NCI-H345 (cell line): Measurements from ENCODE around the gene PTPN1.
"Not testable (repeated sequence)": the region's sequence is repeated elsewhere in the genome, so short reads cannot be mapped to it uniquely, and the experiment has no call there.

Experiments used
- DNase-seq: peaks from one replicate; lab custom pipeline; 2025; lab: John Stamatoyannopoulos, UW

Gene PTPN1

DNA sequence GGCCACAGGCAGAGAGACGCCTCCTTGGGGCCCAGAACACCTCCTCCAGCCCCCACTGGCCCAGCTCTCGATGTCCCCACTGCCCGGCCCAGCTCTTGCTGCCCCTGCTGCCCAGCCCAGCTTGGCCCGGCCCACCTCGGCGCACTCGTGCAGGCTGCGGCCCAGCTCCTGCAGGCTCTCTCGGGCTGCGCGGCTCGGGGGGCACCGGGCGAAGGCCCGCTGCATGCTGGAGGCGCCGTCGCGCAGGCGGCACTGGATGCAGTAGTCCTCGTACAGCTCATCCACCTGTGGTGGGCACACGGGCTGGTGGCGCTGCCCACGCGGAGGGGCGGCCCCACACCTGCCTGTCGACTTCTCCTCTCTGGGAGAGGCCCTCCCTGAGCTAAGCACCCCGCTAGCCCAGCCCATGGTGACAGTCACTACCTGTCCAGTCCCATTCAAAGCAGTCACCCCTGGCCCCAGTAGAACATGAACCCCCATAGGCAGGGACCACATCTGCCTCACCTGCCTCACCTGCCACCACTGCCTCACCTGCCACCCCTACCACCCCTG is 99.3 kb downstream of the PTPN1 start:
- DNase-seq = no peak

DNA sequence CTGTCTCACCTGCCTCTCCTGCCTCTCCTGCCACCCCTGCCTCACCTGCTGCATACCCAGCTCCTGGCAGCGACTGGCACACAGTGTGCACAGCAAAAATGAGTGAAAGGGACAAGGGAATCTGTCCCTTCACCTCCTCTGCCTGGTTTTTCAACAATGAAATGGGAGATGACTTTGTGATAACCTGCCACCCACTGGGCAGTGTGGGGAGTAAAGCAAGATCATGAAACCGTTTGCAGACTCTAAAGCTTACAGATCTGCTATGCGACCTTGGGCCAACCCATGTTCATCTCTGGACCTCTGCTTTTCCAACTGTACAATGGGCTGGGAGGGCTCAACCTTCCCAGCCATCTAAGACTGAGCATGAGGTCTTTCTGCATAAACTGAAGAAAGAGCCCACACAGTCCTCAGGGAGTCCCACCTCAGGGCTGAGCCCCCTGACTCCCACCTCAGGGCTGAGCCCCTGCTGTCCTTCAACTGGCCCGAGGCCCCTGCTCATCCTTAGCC is 100.1 kb downstream of the PTPN1 start:
- no peak for DNase-seq

DNA sequence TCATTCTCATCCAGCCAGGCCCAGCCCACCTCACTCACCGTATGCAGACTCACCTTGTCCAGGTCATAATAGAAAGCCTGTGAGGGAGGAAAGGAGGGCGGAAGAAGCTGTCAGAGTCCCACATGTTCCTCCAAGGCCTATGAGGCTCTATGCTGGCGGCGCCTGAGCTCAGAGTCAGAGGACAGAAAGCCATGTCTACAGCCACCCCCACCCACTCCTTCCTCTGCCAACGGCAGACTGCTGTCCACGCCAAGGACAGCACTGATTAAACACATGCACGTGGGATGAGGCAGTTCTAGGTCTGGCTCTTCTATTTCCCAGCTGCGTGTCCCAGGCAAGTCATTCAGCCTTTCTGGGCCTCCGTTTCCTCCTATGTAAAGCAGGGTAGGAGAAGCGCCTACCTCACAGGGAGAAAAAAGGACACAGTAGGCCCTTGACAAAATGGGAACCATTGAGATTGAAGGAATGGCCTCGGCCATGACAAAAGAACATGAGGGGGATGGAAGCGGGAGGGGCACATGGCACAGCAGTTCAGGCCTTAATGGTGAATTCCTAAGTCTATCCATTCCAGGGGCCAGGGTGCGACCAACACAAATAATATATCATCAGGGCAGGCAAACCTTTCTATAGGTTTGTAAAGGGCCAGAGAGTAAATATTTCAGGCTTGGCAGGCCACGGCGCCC is 101.1 kb downstream of the PTPN1 start:
- DNase-seq = no peak

DNA sequence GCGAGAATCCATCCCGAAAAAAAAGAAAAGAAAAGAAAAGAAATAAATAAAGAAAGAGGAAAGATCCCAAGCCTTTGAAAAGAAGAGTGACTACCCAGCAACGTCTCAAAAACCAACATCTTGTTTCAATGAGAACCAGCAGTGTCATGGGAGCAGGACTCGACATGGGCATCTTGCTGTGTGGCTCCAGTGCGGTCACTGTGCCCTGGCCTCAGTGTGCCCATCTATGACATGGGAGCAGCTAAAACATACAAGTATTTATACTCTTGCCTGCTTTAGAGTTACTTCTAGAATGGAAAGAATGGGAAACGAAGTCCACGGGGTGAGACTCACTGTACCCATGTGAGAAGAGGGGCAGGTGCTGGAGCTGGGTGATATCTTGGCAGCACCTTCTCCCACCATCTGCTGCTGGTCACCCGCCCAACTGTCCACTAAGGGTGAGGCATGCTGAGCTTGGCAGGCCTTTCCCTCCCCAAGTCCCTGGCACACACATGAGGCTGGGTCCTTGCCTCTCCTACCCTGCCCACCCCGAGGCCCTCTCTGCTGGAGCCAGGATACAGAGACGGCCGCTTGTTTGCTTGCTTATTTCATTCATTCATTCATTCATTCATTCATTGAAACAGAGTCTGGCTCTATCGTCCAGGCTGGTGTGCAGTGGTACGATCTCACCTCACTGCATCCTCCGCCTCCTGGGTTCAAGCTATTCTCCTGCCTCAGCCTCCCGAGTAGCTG is 103.4 kb downstream of the PTPN1 start:
- no peak for DNase-seq

DNA sequence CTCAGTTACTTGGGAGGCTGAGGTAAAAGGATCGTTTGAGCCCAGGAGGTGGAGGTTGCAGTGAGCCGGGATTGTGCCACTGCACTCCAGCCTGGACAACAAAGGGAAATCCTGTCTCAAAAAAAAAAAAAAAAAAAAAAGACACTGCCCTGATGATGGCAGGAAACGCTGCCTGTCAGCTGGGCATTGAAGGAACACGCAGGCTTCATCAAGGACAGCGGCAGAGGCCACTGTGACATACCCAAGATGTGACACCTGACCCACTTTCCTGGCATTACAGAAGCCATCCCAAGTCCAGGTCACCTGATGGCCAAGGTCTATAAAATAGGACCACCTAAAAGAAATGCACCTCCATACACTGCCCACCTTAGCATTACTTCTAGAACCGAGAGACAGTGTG is 105.2 kb downstream of the PTPN1 start:
- DNase-seq = no peak

DNA sequence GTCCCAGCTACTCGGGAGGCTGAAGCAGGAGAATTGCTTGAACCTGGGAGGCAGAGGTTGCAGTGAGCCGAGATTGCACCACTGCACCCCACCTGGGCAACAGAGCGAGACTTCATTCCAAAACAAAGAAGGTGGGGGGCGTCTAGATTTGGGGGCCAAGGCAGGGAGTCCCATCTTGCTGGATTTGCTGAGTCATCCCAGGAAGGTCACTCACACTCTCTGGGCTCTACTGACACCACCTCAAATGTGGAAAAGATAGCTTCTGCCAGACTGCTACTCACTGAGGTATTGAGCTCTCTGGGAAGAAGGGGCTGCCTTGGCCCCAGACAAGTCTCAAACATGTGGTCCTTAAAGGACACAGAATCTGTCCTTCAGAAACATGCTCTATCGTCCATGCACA is 106.8 kb downstream of the PTPN1 start:
- no peak for DNase-seq

DNA sequence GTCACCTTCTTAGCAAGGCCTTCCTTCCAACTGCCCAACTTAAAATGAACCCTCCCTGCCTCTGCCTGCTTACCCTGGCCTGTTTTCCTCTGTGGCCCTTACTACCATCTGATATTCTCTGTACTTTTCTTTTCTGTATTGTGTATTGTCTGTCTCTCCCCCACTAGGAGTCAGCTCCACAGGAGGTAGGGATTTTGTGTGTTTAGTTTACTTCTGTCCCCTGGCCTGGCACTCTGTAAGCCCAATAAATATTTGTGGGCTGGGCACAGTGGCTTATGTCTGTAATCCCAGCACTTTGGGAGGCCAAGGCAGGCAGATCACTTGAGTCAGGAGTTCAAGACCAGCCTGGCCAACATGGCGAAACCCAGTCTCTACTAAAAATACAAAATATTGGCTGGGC is 108.4 kb downstream of the PTPN1 start:
- no peak for DNase-seq

DNA sequence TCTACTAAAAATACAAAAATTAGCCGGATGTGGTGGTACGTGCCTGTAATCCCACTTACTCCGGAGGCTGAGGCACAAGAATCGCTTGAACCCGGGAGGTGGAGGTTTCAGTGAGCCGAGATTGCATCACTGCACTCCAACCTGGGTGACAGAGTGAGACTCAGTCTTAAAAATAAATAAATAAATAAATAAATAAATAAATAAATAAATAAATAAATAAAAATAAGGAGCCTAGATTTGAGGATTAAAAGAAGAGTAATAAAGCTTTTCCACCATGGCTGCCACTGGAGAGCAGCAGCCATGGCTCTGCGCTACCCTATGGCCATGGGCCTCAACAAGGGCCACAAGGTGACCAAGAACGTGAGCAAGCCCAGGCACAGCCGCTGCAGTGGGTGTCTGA is 110.3 kb downstream of the PTPN1 start:
- not testable (repeated sequence) for DNase-seq

DNA sequence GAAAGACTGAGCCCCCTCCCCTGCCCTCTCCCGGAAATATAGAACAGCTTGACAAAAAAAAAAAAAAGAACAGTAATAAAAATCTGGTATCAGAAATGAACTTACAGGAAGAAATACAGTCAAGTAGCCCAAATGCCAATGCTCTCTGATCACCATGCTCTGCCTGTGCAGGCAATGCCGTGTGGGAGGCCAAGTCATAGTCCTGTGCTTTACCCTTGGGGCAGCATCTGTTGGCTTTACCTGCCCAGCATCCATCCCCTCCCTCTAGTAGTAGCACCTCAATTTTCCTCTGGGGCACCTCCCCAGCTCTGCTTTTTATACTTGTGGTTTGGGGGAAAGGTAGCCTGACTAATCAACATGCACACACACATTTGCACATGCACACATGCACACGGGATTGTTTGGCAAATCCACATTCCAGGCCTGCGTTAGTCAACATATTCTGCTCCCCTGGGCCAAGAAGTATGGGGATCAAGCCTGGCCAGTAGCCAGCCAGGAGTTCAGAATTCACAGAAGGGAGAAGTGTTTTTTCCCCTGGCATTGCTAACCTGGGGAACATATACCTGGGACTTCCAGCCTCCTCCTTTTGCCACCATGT is 111.0 kb downstream of the PTPN1 start:
- DNase-seq = no peak

DNA sequence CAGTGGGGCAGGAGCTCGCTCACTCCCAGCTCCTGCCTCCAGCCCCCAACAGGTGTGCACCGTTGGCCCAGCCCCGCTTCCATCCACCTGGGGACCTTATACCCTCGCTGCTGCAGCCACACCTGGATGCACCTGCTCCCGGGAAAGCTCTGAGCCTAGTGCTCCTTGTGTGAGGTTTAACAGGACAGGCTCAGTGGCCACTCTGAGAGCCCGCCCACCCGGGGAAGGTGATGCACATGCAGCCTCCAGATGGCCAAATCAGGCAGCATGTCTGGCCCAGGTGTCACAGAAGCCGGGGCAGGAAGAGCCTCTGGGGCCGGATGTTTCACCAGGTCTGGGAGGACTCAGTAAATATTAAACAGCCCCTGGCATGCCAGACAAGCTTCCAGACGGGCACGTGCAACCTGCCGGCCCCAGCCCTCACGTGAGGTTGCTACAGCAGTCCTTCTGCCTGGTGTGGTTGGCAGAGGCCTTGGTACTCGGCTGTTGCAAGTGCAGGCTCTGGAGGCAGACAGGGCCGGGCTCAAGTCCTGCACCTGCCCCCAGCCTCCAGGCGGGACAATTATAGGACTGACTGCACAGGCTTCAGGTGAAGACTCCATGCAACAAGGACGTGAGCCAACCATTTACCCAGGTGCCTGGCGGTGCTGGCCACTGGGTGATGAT is 114.3 kb downstream of the PTPN1 start:
- peak; percentile 78 for DNase-seq

DNA sequence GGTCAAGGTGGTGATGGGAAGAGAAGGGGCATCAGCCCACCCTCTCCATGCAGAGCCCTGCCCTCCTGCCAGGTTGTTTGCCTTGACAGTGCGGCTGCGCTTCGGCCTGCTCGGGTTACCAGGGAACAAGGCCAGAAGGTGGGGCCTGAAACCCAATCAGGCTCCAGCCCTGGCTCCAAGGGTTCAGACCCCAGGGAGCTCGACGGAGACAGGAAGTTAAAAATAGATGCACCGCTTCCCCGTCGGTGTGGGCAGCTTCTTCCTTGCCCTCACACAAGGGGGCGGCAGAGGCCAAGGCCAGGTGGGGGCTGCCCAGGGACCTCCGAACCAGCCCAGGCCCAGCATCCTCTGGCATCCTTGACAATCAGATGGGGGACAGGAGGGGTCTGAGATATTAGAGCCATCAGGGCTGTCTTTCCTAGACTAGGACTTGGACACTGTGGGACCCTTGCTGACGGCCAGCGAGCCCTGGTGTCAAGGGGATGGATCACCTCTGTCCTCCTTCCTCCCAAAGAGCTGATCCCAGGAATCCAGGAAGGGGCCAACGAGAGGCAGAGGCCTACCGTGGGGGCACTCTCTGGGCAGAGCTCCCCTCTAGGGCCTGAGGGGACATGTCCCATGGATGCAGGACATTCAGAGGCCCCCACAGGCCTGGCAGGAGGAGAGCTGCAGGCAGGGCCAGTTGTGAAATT is 115.9 kb downstream of the PTPN1 start:
- peak; percentile 32 for DNase-seq

DNA sequence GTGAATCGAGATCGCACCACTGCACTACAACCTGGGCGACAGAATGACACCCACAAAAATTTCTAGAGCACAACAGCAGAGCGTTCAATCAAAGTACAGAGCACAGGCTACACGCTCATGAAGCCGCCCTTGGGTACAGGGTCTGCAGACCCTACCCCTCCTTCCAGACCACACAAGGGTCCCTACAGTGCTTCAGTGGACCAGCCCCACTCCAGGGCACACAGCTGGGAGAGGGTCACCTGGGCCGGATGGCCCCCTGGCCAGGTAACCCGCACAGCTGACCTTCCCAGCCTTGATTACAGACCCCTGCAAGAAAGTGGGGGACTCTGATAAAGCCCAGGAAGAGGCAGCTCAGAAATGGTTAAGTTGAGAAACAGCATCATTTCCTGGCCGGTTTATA is 117.6 kb downstream of the PTPN1 start:
- no peak for DNase-seq

DNA sequence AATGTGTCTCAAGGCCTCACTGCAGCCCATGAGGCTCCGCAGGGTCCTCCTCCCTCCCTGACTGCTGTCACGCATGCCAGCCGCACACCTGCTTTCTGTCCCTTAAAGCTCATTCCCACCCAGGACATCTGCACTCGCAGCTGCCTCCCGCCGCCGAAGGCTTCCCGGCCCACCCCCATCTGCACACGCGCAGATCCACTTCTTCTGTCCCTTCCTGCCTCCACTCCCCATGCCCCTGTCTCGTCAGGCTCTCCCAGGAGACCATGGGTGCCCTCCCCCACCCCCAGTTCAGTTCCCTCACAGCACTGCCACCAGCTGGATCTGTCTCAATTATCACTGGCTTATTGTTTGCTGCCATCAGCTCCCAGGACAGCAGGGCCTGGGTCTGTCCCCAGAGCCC is 118.1 kb downstream of the PTPN1 start:
- DNase-seq = peak; percentile 72

DNA sequence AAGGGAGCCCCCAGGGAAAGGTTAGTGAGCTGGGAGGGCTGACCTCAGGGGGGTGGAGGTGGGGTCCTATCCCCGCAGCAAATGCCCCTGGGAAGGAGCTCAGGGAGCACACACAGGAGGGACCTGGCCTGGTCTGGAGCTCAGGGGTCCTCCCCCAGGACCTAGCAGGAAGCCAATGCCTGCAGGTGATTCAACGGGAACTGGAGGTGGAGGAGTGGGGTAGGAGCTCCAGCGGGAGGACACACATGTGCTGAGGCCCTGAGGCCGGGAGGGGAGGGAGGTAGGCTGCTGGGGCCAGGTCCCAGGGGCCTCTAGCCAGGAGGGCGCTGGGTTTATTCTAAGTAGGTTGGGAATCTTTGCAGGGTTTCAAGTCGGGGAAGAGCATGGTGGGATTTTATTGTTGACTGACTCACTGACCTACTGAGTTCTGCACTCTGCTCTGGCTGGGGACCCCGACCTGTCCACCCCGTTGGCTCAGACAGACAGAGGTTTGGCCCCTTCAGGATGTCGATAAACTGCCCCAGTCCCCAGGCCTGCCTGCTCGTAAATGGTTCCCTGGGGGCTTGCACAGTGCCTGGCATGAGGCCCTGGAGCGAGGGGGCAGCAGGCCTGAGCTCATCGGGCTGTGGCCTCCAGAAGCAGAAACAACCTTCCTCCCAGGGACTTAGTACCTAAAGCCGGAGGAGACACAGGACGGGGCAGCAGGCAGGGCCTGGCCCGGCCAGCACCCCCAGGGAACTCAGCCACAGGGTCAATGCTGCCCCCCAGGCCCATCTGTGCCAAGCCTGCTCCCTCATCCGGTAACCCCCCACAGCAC is 118.9 kb downstream of the PTPN1 start:
- no peak for DNase-seq

DNA sequence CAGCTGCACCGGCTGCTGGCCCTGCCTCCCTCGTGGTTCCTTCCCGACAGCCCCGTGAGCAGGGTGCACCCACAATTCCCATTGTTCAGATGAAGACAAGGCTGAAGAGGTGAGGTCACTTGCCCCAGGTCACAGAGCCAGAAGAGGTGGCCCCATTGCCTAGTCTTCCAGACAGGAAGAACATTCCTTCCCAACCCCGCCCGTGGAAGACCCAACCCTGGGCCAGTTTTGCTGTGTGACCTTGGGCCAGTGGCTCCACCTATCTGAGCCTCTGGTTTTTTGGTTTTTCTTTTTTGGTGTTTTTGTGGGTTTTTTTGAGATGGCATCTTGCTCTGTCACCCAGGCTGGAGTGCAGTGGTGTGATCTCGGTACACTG is 119.5 kb downstream of the PTPN1 start:
- no peak for DNase-seq

DNA sequence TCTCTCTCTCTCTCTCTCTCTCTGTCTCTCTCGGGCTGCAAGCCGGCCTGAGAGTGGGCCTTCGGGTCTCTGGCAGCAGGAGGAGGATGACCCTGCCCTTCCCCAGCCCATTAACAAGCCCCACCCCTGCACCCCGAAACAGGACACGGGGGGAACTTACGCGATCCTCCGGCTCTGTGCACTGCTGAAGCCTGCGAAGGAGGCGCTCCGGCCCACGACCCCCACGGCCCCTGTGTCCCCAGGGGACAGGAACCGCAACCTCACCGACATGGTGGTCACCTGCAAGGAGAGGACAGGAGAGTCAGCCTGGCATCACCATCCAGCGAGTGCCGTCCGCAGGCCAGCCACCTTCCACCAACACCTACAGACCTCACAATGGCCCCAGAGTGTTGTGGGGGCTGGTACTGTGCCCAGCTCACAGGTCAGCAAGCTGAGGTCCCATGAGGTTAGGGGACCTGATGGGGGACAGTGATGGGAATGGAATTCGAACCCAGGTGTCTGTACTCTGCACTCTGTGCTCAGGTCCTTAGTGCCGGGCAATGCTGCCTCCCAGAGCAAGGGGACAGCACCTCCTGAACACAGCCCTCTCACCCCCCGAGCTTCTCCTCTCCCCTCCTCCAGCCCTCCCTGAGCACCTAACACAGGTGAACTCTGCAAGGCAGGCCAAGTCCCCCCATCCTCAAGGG is 120.5 kb downstream of the PTPN1 start:
- no peak for DNase-seq

DNA sequence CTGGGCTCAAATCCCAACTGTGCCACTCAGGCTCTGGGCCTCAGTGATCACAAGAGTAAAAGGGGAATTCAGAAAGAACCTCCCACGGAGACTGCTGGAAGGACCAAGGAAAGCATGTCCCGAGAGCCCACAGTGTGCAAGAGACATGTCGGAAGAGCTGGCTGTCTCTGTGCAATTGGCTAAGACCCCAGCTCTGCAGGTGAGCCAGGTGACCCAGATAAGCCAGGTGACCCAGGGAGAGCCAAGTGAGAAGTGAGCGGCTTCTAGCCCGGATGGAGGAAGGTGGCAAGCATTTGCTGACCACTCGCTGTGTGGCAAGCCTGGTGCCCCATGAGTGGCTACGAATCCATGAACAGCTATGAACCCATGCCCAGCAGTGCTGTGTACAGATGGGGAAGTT is 122.1 kb downstream of the PTPN1 start:
- no peak for DNase-seq

DNA sequence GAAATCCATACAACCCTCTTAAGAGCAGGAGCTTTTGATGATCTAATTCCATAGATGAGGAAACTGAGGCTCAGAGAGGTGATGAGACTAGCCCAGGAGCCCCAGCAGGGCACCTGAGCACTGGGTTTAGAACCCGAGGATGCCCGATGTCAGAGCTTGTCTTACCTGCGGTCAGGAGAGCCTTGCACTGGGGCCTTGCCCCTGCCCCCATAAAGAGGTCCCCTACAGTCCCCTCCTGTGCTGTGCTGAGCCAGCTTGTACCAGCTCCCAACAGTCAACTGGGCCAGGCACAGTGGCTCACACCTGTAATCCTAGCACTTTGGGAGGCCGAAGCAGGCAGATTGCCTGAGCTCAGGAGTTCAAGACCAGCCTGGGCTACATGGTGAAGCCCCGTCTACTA is 122.5 kb downstream of the PTPN1 start:
- DNase-seq = no peak

DNA sequence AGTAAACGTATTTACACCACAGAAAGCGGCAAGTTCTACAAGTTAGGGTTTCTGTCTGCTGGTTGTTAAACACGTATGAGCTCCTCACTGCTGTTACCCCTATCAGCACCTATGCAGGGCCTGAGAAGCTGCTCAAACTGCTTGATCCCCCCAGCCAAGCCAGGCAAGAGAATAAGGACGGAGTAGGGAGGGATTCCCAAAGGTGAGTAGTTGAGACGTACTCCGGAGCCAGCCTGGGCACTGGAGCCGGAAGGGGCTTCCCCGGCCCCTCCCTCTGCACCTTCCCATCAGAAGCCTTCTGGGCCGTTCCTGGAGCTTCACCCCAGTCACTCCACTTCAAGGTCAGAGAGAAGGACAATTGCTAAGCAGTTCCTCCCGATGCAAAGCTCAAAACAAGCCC is 123.2 kb downstream of the PTPN1 start:
- no peak for DNase-seq

DNA sequence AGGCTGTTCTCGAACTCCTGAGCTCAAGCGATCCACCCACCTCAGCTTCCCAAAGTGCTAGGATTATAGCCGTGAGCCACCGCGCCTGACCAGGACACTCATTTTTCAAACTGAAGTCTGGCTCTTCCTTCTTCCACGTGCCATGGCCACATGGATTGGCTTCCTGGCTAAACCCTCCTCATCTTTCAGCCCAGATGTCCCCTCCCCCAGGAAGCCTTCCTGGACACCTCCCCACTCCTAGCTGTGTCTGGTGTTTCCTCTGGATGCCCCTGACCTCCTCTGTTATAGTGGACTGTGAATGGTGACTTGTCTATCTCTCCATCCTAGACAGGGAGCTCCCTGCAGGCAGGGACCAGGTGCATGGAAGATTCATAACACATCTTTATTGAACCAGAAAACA is 124.0 kb downstream of the PTPN1 start:
- DNase-seq = no peak
